GM19438 (cell line): Measurements from ENCODE around the gene STAP1.
"Not testable (repeated sequence)": the region's sequence is repeated elsewhere in the genome, so short reads cannot be mapped to it uniquely, and the experiment has no call there.

ENCODE experiments used
- ATAC-seq: cut with Tn5 transposase; IDR thresholded peaks from one replicate; pipeline ENCODE4 v1.9.1; 2021; ENCODE audit warnings: low read depth; ENCODE audit not compliant: unreplicated experiment

The STAP1 gene

DNA sequence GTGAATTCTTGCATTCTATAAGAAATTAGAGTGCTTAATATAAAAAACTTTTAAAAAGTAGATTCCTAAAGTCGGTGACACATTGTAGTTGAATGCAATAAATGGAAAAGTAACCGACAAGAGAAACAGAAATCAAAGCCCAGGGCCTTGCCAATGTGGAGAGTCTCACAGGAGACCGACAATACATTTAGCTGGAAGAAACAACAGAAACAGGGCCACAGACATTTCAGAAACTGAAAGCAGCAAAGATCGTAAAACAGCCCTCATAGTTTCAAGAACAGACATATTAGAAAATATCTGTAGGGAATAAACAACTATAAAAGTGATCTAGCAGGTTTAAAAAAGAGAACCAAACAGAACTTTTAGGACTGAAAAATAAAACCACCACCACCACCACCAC, 49.5 kb downstream of the STAP1 start:
- no peak for ATAC-seq

DNA sequence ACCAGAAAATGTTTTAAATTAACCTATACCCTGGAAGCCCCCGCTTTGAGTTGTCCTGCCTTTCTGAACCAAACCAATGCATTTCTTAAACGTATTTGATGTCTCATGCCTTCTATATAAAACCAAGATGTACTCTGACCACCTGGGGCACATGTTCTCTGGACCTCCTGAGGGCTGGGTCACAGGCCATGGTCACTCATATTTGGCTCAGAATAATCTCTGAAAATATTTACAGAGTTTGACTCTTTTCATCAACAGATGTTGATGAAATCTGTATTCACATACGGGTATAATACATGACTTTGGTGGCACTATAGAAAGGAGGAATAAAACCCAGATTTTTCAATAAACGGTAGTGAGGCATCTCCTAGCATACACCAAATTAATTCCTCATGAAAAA, 55.7 kb downstream of the STAP1 start:
- no peak for ATAC-seq

GRCh38 chr4:67615119-67615518, 56.6 kb downstream of the STAP1 start:
- ATAC-seq, result no peak

DNA sequence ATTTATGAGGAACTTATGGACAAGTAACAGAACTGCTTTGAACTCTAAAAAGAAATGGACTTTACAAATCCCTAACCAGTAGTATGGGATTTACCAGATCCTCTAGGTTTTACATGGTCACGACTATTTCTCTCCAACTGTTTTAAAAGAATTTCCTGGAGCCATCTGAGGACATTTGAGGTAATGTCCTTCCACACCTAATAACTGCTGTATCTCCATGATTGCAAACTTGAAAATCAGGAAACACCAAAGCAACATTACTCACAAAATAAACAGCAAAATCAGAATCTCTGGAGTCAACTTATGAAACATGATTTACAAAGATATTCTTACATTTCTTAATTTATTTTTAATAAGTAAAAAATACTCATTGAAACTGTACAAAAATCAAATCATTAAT, 58.0 kb downstream of the STAP1 start:
- ATAC-seq, result no peak

DNA sequence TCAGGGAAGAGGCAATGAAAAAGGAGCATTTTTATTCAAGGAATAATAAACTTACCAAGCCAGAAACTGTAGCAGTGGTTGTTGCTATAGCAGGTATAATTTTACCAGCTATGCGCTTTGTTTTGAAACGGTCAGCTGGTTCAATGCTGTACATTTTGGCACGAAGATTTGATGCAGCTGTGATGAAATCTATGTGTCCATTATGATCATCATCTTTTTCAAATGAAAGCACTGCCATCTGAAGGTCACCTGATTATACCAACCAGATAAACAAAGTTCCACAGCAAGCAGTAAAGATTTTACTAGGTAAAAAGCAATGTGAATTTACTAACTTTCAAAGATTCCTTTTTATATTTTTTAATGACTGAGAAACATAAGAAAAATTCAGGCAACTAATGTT, 66.4 kb downstream of the STAP1 start:
- ATAC-seq, result no peak

DNA sequence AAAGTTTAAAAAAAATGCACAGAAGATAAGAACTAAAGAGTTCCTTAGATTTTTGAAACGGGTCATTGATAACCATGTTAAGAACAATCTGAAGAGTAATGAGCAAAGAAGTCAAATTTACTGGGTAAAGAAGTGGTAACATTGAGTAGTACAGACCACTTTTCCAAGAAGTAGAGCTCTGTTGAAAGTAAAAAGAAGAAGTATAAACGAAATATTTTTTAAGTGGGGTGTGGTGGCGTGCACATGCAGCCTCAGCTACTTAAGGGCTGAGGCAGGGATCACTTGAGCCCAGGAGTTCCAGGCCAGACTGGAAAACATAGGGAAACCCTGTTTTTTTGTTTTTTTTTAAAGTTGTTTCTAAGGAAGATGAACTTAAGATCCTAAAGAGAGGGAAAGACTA, 74.0 kb downstream of the STAP1 start:
- no peak for ATAC-seq

DNA sequence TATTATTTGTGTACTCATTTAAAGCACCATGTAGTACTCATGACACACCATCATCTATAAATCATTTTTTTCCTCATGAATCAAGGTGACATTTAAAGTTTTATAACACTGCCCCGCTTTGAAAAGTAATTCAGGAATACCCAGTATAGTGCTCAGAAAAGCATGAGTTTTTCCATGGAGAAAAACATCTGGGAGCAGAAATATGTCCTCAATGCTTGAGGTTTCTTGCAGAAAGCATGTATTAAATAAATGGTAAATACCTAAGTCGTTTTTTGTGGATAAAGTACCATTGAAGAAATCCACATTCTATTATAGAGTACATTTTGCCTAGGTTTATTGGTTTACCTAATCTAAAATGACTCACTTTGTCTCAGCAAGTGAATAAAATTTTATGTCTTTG, 76.2 kb downstream of the STAP1 start:
- ATAC-seq, result no peak

- ATAC-seq, result no peak
Observed at GRCh38 chr4:67635331-67635730, 76.8 kb downstream of the STAP1 start.

DNA sequence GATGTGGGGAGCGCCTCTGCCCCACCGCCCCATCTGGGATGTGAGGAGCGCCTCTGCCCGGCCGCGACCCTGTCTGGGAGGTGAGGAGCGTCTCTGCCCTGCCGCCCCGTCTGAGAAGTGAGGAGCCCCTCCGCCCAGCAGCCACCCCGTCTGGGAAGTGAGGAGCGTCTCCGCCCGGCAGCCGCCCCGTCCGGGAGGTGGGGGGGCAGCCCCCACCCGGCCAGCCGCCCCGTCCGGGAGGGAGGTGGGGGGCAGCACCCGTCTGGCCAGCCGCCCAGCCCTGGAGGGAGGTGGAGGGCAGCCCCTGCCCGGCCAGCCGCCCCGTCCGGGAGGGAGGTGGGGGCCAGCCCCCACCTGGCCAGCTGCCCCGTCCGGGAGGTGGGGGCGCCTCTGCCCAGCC, 78.5 kb downstream of the STAP1 start:
- not testable (repeated sequence) for ATAC-seq

- no peak for ATAC-seq
Observed at GRCh38 chr4:67638136-67638535, 79.6 kb downstream of the STAP1 start.

- no peak for ATAC-seq
Observed at GRCh38 chr4:67651536-67651935, 93.0 kb downstream of the STAP1 start.
